SK-N-MC (cell line): ENCODE data around the gene PDE3B.
"Not testable (repeated sequence)": the region's sequence is repeated elsewhere in the genome, so short reads cannot be mapped to it uniquely, and the experiment has no call there.

Experiments
- DNase-seq: peaks from one replicate; pipeline ENCODE4 v3.0.0-alpha.2; 2011; ENCODE audit warnings: low read depth, low spot score
- H3K27ac ChIP-seq: fragments of 200-600 bp; sonication (generic); 2 replicates; pipeline ENCODE4 v1.5.1; 2016; ENCODE audit warnings: mixed run types
- H3K36me3 ChIP-seq: fragments of 200-600 bp; sonication (generic); 2 replicates; pipeline ENCODE4 v1.6.1; 2017; ENCODE audit warnings: antibody characterized with exemption, low read length, mixed read lengths; ENCODE audit not compliant: insufficient read depth
- H3K4me3 ChIP-seq: fragments of 200-600 bp; sonication (generic); 2 replicates; pipeline ENCODE4 v1.5.1; 2016
- H3K9ac ChIP-seq: fragments of 200-600 bp; sonication (generic); 2 replicates; pipeline ENCODE4 v1.8.0; 2017; ENCODE audit warnings: mixed run types, mixed read lengths; ENCODE audit not compliant: insufficient read length
- H3K9me3 ChIP-seq: fragments of 200-600 bp; sonication (generic); 2 replicates; pipeline ENCODE4 v1.6.1; 2017; ENCODE audit warnings: low read depth, mild to moderate bottlenecking, antibody characterized with exemption, low read length, moderate library complexity, mixed read lengths
- EZH2 ChIP-seq: fragments of 200-600 bp; sonication (generic); IDR thresholded peaks from one replicate; pipeline ENCODE4 v1.6.1; 2017; ENCODE audit warnings: antibody characterized with exemption
- FOXP2 ChIP-seq: optimal IDR thresholded peaks from 2 replicates; pipeline ENCODE3; 2011; ENCODE audit warnings: mild to moderate bottlenecking, moderate library complexity; ENCODE audit not compliant: insufficient read depth; ENCODE audit errors: extremely low read length, control extremely low read depth
- POLR2AphosphoS5 ChIP-seq: IDR thresholded peaks from 2 replicates; pipeline ENCODE4 v1.6.1; 2012; ENCODE audit warnings: mild to moderate bottlenecking, low read depth, low read length, borderline replicate concordance

PDE3B gene

DNA sequence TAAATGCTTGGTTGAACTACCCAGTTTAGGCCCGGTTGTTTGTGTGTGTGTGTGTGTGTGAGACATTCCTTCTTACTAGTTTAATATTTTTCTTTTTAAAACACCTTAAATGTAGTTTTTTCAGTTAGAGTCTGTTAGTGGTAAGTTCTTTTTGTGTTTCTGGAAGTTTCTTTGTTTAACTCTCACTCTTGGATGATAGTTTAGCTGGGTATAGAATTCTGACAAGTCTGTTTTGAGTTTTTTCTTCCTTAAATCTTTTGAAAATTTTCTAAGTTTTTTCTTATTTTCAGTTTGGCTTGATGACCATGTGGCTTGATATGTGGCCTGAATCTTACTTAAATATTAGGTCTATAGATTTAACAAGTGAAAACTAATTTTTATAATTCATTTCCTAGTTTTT lies 60.1 kb downstream of the PDE3B start:
- Histone ChIP-seq H3K36me3 (no peaks in the 10 kb centered on the region), H3K9ac (no peak overlapping the region), H3K9me3 (peaks cover 13% of the 10 kb centered on the region; the same call in 1 of the 2 replicates), H3K4me3 (no peak overlapping the region), H3K27ac (no peak overlapping the region)
- no peak for DNase-seq
- TF ChIP-seq POLR2AphosphoS5 = no peak
- TF ChIP-seq FOXP2 = no peak
- TF ChIP-seq EZH2 = no peak

DNA sequence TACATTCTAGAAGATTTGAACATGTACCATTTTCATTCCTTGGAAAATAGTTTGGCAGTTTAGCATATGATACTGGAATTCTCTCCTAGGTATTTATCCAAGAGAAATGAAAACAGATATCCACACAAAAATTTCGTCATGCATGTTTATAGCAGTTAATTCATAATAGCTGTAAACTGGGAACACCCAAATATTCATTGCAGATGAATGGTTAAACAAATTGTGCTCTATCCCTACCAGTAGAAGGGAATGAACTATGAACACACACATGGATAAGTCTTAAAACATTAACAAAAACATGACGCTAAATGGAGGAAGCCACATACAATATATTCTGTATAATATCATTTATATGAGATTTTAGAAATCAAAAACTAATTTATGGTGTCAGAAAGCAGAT lies 61.5 kb downstream of the PDE3B start:
- DNase-seq = no peak
- no peak overlapping the region for H3K4me3 ChIP-seq
- TF ChIP-seq FOXP2 = no peak
- no peak for TF ChIP-seq POLR2AphosphoS5
- no peak for TF ChIP-seq EZH2
- no peak overlapping the region for H3K27ac ChIP-seq
- H3K9me3 ChIP-seq = peaks cover 13% of the 10 kb centered on the region; the same call in 1 of the 2 replicates
- no peak overlapping the region for H3K9ac ChIP-seq
- H3K36me3 ChIP-seq = no peaks in the 10 kb centered on the region

DNA sequence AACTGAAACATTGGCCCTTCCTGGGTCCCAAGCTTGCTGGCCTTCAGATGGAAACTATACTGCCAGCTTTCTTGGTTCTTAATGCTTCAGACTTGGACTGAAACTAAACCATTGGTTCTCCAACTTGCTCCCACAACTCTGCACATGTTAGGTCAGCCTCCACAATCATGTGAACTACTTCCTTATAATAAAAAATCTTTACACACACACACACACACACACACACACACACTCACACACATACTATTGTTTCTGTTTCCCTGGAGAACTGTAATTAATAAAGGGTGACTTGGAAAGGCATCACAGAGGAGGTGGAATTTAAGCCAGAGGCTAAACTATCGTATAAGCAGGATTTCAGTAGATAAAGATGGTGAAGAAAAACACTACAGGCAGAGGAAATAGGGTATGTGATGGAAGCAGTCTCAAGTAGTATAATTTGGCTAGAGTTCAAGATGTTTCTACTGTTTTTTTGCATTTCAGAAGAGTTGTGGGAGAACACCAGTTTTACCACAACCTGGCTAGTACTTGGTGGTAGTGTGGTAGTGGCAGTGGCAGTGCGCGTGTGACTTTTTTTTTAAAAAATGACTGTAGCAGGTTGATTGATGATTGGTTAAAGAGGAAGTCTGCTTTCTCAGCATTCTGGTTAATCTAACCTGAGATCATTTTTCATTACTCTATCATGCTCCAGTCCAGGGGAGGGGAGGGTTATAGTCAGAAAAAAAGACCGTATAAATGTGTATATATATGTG lies 70.1 kb downstream of the PDE3B start:
- no peaks in the 10 kb centered on the region for H3K9me3 ChIP-seq
- H3K4me3 ChIP-seq = 0 out of 2 replicates have a peak overlapping the region, but pooled peaks have one; percentile 15
- H3K9ac ChIP-seq = no peak overlapping the region
- H3K27ac ChIP-seq = 0 out of 2 replicates have a peak overlapping the region, but pooled peaks have one; percentile 50
- no peaks in the 10 kb centered on the region for H3K36me3 ChIP-seq
- no peak for TF ChIP-seq POLR2AphosphoS5
- no peak for TF ChIP-seq FOXP2
- TF ChIP-seq EZH2 = no peak
- peak; percentile 35 for DNase-seq

- not testable (repeated sequence) for H3K9ac ChIP-seq, H3K9me3 ChIP-seq, H3K27ac ChIP-seq, H3K36me3 ChIP-seq, DNase-seq, H3K4me3 ChIP-seq
These were observed 72.1 kb downstream of the PDE3B start for GRCh38 chr11:14715669-14716068.

- Histone ChIP-seq H3K9me3 (no peaks in the 10 kb centered on the region), H3K27ac (no peak overlapping the region), H3K36me3 (no peaks in the 10 kb centered on the region), H3K4me3 (no peak overlapping the region), H3K9ac (no peak overlapping the region)
- TF ChIP-seq EZH2 = no peak
- no peak for TF ChIP-seq FOXP2
- TF ChIP-seq POLR2AphosphoS5 = no peak
- DNase-seq = no peak
These were observed 78.9 kb downstream of the PDE3B start for GRCh38 chr11:14722496-14722895.

GRCh38 chr11:14725150-14725549 lies 81.5 kb downstream of the PDE3B start:
- TF ChIP-seq EZH2 (no peak), FOXP2 (no peak), POLR2AphosphoS5 (no peak)
- Histone ChIP-seq H3K4me3 (no peak overlapping the region), H3K9me3 (no peaks in the 10 kb centered on the region)

DNA sequence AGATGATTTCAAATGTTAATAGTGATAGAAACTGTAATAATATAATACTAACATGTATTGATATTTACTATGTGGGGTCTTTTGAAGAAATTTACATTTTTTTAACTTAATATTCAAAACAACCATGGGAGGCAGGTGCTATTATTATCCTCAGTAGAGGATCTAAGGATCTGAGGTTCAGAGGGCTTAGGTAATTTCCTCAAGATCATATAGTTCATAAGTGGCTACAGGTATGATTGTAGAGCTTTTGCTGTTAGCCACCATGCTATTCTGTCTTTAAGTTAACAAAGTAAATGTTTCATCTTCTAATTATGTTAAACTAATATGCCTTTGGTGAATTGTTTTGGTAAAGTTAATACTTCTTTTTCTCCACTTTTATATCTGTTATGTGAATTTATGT lies 83.6 kb downstream of the PDE3B start:
- no peak for DNase-seq

More at GRCh38 chr11:14725150-14725549, 81.5 kb downstream of the PDE3B start:
- no peak overlapping the region for H3K9ac ChIP-seq
- no peaks in the 10 kb centered on the region for H3K36me3 ChIP-seq
- no peak for DNase-seq
- no peak overlapping the region for H3K27ac ChIP-seq

GRCh38 chr11:14727746-14728145 lies 84.1 kb downstream of the PDE3B start:
- TF ChIP-seq FOXP2 (no peak), POLR2AphosphoS5 (no peak), EZH2 (no peak)

More for the DNA sequence above, 83.6 kb downstream of the PDE3B start:
- no peak overlapping the region for H3K9ac ChIP-seq
- H3K27ac ChIP-seq = no peak overlapping the region
- H3K36me3 ChIP-seq = no peaks in the 10 kb centered on the region
- TF ChIP-seq POLR2AphosphoS5 (no peak), EZH2 (no peak), FOXP2 (no peak)
- H3K4me3 ChIP-seq = no peak overlapping the region
- H3K9me3 ChIP-seq = no peaks in the 10 kb centered on the region

DNA sequence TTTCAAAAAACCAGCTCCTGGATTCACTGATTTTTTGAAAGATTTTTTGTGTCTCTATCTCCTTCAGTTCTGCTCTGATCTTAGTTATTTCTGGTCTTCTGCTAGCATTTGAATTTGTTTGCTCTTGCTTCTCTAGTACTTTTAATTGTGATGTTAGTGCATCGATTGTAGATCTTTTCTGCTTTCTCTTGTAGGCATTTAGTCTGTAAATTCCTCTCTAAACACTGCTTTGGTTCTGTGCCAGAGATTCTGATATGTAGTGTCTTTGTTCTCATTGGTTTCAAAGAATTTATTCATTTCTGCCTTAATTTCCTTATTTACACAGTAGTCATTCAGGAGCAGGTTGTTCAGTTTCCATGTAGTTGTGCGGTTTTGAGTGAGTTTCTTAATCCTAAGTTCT lies 96.9 kb downstream of the PDE3B start:
- H3K27ac ChIP-seq, H3K9me3 ChIP-seq, DNase-seq, H3K36me3 ChIP-seq, H3K9ac ChIP-seq, H3K4me3 ChIP-seq: not testable (repeated sequence)

More at GRCh38 chr11:14727746-14728145, 84.1 kb downstream of the PDE3B start:
- no peak for DNase-seq
- Histone ChIP-seq H3K9me3 (no peaks in the 10 kb centered on the region), H3K36me3 (no peaks in the 10 kb centered on the region), H3K9ac (no peak overlapping the region), H3K27ac (no peak overlapping the region), H3K4me3 (no peak overlapping the region)

DNA sequence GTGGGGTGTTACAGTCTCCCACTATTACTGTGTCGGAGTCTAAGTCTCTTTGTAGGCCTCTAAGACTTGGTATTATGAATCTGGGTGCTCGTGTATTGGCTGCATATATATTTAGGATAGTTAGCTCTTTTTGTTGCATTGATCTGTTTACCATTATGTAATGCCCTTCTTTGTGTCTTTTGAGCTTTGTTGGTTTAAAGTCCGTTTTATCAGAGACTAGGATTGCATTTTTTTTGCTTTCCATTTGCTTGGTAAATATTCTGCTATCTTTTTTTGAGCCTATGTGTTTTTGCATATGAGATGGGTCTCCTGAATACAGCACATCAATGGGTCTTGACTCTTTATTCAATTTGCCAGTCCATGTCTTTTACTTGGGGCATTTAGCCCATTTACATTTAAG lies 97.6 kb downstream of the PDE3B start:
- no peak for TF ChIP-seq EZH2
- TF ChIP-seq FOXP2 = no peak
- no peak for TF ChIP-seq POLR2AphosphoS5
- DNase-seq = no peak
- Histone ChIP-seq H3K27ac (no peak overlapping the region), H3K36me3 (no peaks in the 10 kb centered on the region), H3K9ac (no peak overlapping the region), H3K4me3 (no peak overlapping the region), H3K9me3 (no peaks in the 10 kb centered on the region)
